OCI-M2 (cell line): ENCODE data around the gene ATF7.
"Not testable (repeated sequence)": the region's sequence is repeated elsewhere in the genome, so short reads cannot be mapped to it uniquely, and the experiment has no call there.

ENCODE experiments used
- DNase-seq: peaks from one replicate; lab custom pipeline; 2025; ENCODE audit not compliant: unreplicated experiment; lab: John Stamatoyannopoulos, UW

The ATF7 gene

DNA sequence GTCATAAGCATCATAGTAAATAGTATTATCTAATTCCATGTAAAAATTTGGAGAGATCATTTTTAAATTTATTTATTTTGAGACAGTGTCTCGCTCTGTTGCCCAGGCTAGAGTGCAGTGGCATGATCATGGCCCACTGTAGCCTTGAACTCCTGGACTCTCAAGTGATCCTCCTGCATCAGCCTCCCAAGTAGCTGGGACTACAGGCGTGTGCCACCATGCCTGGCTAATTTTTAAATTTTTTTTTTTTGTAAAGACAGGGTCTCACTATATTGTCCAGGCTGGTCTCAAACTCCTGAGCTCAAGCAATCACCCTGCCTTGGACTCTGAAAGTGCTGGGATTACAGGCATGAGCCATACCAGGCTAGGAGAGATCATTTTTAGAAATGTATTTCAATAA is 27.2 kb downstream of the ATF7 start:
- DNase-seq = not testable (repeated sequence)

DNA sequence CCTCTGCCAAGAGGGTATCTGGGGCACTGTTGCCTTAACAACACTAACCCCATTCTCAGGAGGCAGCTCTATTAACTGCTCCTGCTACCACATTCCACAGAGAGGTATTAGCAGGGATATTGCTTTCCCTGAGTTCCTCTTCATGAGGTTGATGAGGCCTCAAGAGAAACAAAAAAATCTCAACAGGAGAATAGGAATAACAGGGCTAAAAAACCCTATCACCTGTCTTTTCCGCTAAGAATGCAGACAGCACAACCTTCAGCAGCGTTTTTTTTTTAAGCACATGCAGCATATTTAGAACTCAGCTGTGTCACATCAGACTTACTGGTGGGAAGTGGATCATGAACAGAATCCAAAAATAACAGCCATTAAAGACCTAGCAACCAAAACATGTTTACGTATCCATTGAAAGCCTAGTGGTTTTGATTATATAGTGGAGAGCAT is 29.2 kb downstream of the ATF7 start:
- DNase-seq = no peak

DNA sequence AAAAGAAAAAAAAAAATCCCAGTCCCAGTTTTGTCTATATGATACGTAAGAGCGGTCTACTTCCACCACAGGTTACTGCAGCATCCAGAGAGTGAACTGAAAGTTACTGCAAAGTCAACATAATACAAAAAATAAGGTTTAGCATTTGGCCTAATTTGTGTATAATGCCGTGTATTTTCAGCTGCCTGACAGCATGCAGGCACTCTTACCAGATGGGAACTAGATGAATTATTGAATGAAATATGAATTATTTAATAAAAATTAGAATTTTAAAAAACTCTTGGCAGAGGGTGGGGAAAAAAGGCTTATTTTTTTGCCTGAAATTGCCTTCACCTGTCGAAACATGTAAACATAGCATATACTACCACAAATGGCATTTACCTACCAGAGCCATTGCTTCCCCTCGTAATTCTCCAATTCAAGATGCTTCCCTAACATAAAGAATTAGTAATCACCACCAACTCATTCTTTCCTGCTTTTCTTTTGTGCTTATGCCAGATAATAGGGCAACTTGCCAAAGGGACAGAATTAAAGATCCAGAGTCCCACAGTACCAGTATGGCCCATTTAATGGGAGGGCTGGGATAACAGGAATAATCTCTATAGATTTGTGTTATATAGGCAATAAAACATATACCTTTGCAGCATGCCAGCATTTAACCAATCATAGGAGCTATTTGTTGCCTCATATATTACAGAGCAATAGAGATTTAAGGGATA is 31.1 kb downstream of the ATF7 start:
- DNase-seq = no peak

DNA sequence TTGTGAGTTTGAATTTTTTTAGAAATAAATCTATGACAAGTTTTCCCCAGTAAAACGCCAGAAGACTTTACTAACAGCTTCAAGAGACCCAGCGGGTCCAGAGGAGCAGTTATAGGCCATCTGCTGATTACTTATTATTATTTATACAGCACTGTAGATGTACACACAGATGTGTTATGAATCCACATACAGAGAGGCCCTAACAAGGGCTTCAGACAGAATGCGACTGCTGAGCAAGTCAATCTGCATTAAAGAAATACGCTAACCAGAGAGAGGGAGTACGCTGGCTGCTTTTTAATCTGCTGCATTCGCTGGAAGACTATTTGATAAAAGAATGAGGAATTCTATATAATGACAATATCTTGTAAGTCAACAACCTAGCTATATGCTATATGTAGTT is 32.5 kb downstream of the ATF7 start:
- no peak for DNase-seq

DNA sequence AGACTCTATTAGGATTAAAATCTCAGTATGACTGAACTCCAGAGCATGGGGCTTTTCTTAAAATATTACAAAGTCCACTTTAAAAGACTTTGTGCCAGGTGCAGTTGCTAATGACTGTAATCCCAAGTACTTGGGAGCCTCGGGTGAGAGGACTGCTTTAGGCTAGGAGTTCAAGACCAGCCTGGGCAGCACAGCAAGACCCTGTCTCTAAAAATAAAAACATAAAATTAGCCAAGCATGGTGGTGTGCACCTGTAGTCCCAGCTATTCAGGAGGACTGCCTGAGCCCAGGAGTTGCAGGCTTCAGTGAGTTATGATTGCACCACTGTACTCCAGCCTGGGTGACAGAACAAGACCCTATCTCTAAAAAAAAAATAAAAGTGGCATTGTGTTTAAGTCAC is 33.2 kb downstream of the ATF7 start:
- no peak for DNase-seq

DNA sequence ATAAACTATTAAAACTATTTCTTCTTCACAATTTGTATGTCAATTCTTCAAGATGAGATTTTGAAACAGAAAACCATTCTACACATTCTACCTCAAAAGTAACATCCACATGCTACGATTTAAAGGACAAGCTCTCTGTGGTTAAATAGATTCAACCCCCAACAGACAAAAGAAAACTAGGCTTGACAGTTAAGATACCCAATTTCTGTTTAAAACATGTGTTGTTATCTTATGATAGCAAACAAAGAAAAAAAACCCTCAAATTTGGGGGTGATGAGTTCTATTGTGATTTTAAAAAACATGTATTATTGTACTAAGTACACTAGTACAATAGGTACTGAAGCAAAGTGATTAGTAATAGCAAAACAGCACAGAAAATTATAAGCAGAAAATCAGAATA is 33.8 kb downstream of the ATF7 start:
- DNase-seq = no peak

DNA sequence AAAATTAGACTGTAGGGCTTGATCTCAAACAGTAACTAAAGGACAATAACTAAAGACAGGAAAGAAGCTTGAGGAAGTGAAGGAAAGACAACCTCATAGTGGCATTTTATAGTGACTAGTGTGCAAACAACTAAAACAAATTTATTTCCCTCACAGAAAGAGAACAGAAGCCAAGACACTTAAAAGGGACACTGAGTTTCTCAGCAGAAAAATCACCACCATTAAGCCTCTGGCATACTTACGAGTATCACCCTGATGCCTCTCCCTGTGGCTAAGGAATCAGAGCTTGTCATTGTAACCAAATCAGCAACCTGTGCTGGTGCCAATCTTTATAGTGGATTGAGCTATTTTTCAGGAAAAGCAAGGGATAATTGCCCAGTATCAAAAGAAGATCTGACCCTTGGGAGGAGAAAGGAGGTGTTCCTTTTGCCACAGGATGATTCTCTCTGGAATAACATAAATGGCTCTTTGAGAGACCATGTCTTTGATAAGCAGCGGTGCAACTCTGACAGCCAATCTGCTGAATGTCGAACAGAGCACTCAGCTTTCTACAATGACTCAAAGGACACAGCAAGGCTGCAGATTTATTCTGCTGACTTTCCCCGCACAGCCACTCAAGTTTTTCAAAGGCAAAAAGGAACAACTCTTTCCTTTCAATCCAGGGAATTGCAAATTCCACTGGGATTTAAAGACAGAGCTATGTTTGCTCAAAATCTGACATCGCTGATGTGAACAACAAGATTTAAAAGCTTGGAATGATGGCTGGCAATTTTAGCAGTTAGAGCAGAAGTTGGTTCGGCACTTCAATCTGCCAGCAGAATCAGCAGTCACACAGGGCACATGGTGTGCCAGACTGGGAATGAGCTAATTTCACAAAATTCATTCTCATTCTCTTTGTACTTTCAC is 34.6 kb downstream of the ATF7 start:
- no peak for DNase-seq

DNA sequence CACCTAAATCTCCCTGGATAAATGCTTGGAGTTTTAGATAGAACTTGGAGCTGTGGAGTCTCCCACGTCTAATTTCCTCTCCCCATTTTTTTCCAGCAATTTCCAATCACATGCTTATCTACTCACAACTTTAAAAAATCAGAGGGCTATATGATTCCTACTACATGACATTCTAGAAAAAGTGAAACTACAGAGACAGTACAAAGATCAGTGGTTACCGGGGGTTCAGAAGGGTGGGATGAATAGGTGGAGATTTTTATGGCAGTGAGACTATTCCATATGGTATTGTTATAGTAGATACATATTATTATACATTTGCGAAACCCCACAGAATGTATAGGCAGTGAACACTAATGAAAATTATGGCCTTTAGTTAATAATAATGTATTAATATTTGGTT is 35.5 kb downstream of the ATF7 start:
- DNase-seq = no peak

DNA sequence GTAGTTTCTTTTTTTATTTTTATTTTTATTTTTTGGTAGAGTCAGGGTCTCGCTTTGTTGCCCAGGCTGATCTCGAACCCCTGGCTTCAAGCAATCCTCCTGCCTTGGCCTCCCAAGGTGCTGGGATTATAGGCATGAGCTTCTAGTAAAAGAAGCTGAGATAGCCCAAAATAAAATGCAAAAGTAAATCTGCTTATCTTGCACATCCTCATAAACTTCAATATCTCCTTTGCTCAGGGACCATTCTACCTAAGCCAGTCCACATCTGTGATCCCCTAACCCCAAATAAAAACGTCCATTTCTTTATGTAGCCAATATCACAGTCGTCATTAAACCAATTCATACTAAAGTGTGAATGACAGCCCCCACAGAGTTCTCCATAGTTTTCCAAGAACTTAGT is 36.3 kb downstream of the ATF7 start:
- DNase-seq = no peak

DNA sequence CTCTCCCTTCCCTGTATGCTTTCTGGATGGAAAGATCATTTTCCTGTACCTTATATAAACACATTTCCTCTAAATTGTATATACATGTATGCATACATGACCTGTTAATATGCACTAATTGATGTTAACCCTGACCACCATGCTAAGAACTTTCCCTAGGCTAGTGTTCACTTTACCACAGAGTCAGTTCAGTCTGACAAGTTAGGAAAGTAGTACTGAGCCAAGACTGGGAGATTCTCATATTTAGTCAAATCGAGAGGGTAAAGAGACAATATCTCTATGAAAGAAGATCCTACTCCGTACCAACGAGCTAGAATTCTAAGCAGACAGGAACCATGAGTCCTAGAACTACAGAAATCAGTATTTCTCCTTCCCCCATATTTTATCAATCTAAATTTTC is 36.8 kb downstream of the ATF7 start:
- no peak for DNase-seq

DNA sequence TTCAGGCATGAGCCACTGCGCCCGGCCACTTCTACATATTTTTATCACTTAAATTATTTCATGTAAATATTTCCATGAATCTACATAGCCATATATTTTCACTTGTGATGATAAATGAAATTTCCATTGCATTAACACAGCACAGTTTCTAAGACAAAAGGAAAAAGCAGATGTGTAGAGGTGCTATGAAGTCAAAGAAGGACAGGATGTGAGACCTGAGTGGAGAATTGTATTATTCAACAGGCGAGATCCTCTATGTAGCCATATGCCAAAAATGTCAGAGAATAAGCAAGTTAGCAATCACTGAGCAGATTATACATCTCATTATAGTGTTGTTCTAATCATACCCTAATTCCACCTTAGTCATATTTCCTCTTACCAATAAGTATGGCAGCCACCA is 38.1 kb downstream of the ATF7 start:
- DNase-seq = no peak

DNA sequence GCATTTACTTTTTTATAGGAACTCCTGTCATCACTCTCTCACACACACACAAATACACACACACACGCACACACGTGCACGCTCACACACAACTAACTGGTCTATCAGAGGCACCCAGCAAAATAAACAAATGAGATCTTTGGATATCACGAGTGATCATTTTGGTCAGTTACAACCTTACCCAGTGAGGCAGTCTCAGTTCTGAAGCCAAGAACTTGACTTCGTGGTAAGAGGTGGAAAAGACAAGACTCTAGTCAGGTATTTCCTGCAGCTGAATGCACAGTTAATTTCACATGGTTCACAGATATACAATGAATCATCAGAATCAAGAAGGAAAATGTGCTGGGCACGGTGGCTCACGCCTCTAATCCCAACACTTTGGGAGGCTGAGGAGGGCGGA is 39.4 kb downstream of the ATF7 start:
- DNase-seq = no peak

DNA sequence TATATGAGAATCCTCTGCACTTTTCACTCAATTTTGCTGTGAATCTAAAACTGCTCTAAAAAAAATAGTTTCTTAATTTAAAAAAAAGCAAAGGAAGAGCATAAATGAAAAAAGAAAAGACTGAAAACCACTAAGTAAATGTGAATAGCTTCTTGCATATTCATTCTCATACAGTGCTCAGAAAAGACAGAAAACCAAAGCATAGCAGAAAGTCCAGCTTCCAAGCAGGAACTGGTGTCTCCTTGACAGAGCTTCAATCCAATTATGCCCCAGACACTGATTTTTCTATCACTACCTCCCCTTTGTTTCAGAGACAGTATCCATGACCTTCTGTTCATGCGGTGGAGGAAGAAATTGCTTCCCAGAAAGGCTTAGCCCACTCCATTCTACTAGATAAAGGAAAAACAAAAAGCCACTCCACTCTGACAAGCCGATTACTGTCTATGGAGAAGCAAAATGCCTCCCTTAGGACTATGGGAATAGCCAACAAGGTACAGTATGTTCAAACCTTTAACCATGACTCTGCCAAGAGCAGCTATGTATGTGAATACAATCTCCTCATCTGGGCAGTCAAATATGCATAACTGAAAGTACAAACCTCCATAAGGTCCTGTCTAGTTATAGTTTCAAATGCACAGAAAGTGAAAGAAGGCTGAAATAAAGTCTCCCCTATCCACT is 40.6 kb downstream of the ATF7 start:
- DNase-seq = no peak

DNA sequence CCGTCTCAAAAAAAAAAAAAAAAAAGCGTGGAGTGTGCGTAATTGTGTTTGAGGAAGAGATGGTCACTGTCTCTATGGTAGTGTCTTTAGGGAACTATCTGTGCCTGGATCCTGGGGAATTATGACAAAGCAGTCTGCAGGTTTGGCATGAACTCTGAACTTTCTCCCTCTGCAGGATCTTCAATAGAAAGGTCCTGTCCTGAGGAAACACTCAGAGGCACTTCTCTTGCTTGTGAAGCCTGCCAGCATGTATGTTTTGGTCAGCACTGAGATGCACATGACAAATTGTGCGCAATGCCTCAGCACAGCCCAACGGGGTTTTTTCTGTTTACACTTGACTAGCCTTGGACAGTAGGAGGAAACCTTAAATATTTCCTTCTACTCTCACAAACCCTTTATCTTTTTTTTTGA is 46.6 kb downstream of the ATF7 start:
- DNase-seq = no peak

DNA sequence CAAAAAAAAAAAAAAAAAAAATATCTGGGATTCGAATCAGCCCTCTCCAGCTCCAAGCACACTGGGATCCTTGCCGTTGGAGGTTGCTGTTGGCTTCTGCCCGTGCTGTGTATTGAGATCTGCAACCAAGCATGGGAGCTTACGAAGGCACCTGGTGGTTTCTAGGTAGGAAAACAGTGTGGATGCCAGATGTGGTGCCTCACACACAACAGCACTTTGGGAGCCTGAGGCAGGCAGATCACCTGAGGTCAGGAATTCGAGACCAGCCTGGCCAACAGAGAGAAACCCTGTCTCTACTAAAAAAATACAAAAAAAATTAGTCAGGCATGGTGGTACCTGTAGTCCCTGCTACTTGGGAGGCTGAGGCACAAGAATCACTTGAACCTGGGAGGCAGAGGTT is 47.4 kb downstream of the ATF7 start:
- DNase-seq = no peak

DNA sequence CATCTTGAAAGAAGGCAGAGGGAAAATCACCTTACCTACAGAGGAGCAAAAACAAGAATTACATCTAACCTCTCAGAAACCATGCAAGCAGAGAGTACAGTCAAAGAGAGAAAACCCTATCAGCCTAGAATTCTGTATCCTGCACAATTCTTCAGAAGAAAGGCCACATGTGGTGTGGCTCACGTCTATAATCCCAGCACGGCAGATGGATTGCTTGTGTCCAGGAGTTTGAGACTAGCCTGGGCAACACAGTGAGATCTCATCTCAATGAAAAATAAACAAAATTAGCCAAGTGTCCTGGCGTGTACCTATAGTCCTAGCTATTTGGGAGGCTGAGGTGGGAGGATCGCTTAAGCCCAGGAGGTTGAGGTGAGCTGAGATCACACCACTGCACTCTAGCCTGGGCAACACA is 48.2 kb downstream of the ATF7 start:
- no peak for DNase-seq

DNA sequence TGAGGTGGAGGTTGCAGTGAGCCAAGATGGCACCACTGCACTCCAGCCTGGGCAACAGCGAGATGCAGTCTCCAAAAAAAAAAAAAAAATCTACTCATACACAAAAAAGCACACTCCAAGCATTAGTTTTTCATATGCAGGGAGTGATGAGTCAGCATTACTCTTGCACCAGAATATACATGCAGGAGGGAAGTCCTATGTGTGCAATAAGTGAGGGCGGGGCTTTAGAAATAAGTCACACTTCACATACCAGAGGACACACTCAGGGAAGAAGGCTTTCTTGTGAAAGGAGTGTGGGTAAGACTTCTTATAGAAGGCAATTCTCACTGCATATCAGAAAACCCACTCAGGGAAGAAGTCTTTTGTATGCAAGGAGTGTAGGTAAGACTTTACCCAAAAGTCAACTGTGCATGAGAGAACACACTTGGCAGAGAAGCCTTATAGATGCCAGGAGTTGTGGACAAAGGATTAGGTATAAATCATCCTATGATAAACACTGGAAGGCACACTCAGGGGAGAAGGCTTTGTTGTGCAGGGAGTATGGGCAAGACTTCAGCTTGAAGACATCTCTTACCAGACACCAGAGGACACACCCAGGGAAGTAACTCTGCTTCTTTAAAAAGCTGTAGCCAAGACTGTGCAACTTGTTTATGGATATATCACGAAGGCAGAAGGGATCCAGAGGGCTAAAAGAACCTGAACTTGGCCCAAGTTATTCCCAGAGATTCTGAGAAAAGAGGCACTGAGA is 50.5 kb downstream of the ATF7 start:
- DNase-seq = no peak

DNA sequence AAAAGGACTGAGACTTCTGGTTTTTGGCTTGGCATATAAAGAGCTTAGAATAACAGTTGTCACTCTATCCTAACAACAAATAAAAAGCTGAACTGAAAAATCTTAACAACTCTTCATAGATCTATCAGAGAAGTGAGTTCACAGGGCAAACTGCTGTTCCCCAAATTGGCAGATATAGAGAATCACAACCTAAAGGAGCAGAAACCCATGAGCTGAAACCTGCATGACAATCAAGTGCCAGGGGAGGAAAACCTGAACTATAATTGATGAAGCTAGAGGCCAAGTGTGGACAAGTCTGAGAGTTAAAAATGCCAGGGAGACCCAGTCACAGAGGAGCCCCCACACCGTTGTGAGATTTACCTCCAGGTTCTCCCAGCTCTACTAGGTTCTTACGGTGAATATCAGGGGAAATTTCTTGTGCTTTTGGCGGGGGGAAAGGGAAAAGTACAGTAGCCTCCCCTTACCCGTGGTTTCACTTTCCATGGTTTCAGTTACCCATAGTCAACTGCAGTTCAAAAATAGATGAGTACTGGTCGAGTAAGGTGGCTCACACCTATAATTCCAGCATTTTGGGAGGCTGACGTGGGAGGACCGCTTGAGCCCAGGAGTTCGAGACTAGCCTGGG is 53.9 kb downstream of the ATF7 start:
- DNase-seq = no peak

DNA sequence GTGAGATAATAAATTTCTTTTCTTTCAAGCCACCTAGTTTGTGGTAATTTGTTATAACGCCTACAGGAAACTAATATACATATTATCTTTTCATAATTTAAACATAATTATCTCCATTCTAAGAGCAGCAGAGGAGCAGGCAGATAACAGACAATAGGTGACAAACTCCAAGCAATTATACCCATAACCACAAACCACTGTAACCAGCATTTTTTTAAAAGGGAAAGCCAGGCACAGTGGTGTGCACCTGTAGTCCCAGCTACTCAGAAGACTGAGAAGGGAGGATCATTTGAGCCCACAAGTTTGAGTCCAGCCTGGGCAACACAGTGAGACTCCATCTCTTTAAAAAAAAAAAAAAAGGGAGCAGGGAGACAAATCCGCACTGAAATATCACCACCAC is 54.9 kb downstream of the ATF7 start:
- DNase-seq = no peak

DNA sequence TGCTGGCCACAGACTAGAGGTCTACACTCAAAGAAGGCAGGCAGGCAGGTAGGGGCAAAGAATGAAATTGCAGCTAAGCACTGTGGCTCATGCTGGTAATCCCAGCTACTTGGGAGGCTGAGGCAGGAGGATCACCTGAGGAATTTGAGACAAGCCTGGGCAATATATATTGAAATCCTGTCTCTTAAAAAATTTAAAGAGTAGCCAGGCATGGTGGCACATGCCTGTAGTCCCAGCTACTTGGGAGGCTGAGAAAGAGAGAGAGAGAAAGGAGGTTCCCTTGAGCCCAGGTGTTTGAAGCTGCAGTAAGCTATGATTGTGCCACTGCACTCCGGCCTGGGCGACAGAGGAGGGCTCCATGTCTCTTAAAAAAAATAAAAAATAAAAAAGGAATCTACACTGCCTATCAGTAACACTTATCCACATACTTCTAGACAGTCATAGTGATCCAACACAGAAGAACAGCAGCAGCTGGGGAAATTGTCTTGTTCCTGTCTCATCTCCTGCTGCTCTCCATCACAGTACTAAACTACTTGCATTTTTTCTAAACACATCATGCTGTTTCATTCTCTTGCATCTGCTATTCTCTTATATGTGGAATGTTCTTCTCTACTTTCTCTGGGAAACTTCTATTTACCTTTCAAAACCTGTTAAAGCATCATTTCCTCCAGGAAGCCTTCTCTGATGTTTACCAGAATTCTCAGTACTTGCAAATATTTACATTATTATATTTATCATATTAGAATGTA is 57.2 kb downstream of the ATF7 start:
- no peak for DNase-seq
